Measurements from ENCODE around the gene IFT88.

The IFT88 gene

DNA sequence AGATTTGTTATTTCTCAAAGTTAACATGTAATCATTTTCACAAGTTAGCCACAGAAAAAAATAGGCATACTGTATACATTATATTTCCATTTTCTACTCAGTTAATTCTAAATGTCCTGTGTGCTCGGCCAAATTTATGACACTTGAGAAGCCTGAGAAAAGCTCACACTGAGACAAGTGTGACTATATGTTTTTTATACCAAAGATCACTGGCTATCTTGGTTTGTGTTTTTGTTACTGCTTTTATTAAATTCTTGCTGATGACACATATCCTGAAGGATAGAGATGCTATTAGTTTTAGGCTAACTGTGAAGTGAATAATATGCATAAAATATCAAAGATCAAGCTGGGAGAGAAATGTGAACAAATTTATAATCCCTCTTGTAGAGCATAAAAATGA lies 87.2 kb downstream of the IFT88 start:
- no peak for TF ChIP-seq CTCF (IDR thresholded peaks at IDR 0.05)
- no peak overlapping the region for H3K4me3 ChIP-seq (ENCODE audit: low read depth in 1 of 2, low read length in 1 of 2)
- H3K4me1 ChIP-seq (ENCODE audit: control insufficient read depth in 1 of 2, insufficient read depth in 1 of 2, low read depth in 1 of 2, low read length in 1 of 2), result no peaks in the 10 kb centered on the region
- H3K9me3 ChIP-seq, result no peaks in the 10 kb centered on the region
- no peaks in the 10 kb centered on the region for H3K27me3 ChIP-seq
- no peak overlapping the region for H3K27ac ChIP-seq
- no peaks in the 10 kb centered on the region for H3K36me3 ChIP-seq

DNA sequence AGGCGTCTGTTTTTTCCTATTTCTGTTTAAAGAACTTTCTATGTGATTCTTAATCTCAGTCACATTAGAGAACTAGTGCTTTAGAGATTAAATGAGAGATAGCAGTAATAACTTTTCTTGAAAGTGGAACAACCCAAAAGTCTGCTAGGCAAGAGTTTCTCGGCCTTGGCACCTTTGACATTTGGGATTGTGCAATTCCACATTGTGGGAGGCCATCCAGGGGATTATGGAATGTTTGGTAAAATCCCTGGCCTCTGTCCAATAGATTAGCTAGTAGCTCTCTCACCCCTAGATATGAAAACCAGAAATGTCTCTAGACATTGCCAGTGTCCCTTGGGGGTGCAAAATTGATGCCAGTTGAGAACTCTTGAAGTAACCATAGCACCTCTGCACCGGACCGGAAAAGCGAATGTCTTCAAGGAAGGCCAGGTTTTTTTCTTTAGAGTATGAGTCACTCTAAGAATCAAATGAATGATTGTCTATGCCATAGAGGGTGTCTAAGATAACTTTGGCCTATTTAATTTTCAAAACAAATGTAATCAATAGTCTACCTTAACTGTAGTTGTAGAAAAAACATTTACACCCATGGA lies 91.6 kb downstream of the IFT88 start:
- H3K4me1 ChIP-seq (ENCODE audit: control insufficient read depth in 1 of 2, insufficient read depth in 1 of 2, low read depth in 1 of 2, low read length in 1 of 2), result no peaks in the 10 kb centered on the region
- H3K9me3 ChIP-seq, result no peaks in the 10 kb centered on the region
- no peaks in the 10 kb centered on the region for H3K36me3 ChIP-seq
- H3K27ac ChIP-seq, result no peak overlapping the region
- H3K27me3 ChIP-seq, result no peaks in the 10 kb centered on the region
- no peak for TF ChIP-seq CTCF (IDR thresholded peaks at IDR 0.05)
- no peak overlapping the region for H3K4me3 ChIP-seq (ENCODE audit: low read depth in 1 of 2, low read length in 1 of 2)

DNA sequence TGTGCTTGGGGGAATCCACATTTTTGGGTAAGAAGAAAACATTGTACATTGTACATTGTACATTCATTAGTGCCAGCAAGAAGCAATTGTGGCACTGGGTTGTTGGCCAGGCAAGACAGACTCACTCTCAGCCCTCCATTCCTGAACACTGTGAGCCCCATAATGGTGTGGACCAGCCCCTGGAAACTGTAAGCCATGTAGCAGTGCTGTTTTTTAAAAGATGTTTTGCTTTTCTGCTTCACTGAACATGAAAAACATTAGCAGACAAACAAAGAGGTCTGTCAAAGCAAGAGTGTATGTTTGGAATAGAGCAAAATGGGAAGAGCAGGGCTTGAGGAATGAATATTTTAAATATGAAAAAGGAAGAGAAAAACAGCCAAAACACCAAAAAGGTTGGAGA lies 97.4 kb downstream of the IFT88 start:
- no peak for TF ChIP-seq CTCF (IDR thresholded peaks at IDR 0.05)
- Histone ChIP-seq H3K4me3 (ENCODE audit: low read depth in 1 of 2, low read length in 1 of 2) (no peak overlapping the region), H3K27ac (no peak overlapping the region), H3K9me3 (no peaks in the 10 kb centered on the region), H3K4me1 (ENCODE audit: control insufficient read depth in 1 of 2, insufficient read depth in 1 of 2, low read depth in 1 of 2, low read length in 1 of 2) (no peaks in the 10 kb centered on the region), H3K27me3 (no peaks in the 10 kb centered on the region), H3K36me3 (no peaks in the 10 kb centered on the region)

GRCh38 chr13:20666948-20667347 lies 100.0 kb downstream of the IFT88 start:
- no peak overlapping the region for H3K4me3 ChIP-seq (ENCODE audit: low read depth in 1 of 2, low read length in 1 of 2)
- H3K9me3 ChIP-seq, result no peaks in the 10 kb centered on the region
- H3K27ac ChIP-seq, result no peak overlapping the region
- no peak for TF ChIP-seq CTCF (IDR thresholded peaks at IDR 0.05)
- no peaks in the 10 kb centered on the region for H3K36me3 ChIP-seq
- H3K4me1 ChIP-seq (ENCODE audit: control insufficient read depth in 1 of 2, insufficient read depth in 1 of 2, low read depth in 1 of 2, low read length in 1 of 2), result no peaks in the 10 kb centered on the region
- no peaks in the 10 kb centered on the region for H3K27me3 ChIP-seq

- no peaks in the 10 kb centered on the region for H3K36me3 ChIP-seq
- H3K27ac ChIP-seq, result no peak overlapping the region
- TF ChIP-seq CTCF (IDR thresholded peaks at IDR 0.05), result no peak
- no peaks in the 10 kb centered on the region for H3K27me3 ChIP-seq
- no peaks in the 10 kb centered on the region for H3K4me1 ChIP-seq (ENCODE audit: control insufficient read depth in 1 of 2, insufficient read depth in 1 of 2, low read depth in 1 of 2, low read length in 1 of 2)
- no peaks in the 10 kb centered on the region for H3K9me3 ChIP-seq
- H3K4me3 ChIP-seq (ENCODE audit: low read depth in 1 of 2, low read length in 1 of 2), result no peak overlapping the region
Observed at GRCh38 chr13:20667857-20668437, 101.0 kb downstream of the IFT88 start.
